Stimulated activated CD4-positive, alpha-beta T cell treated with anti-CD3 and anti-CD28 coated beads, Interleukin-4, amount 100 ng/mL, for 1 hour (primary cell): ENCODE measurements around the gene CCT3.
"Not testable (repeated sequence)": the region's sequence is repeated elsewhere in the genome, so short reads cannot be mapped to it uniquely, and the experiment has no call there.

Experiments used
- DNase-seq: peaks from one replicate; pipeline ENCODE4 v3.0.0-alpha.2; 2020

The CCT3 gene

GRCh38 chr1:156338180-156338976 is at the start of gene CCT3, which contains the start of gene TSACC:
Gene CCT3, minus strand, starts transcription at chr1:156338292. Its CDS starts 108 bp downstream, at chr1:156338184.
Gene TSACC, plus strand, starts transcription at chr1:156338526. Its CDS starts 1,232 bp downstream, at chr1:156339758.
- DNase-seq: peak; percentile 99

- DNase-seq: no peak
These were observed 49.7 kb upstream of the CCT3 start for GRCh38 chr1:156387870-156388173.

- DNase-seq: no peak
These were observed 49.1 kb upstream of the CCT3 start for GRCh38 chr1:156386949-156387869.

GRCh38 chr1:156386134-156386901 is 48.2 kb upstream of the CCT3 start:
- no peak for DNase-seq

GRCh38 chr1:156385534-156386031 is 47.5 kb upstream of the CCT3 start:
- peak; percentile 72 for DNase-seq

GRCh38 chr1:156384658-156385057 is 46.6 kb upstream of the CCT3 start:
- no peak for DNase-seq

GRCh38 chr1:156384007-156384406 is 45.9 kb upstream of the CCT3 start:
- no peak for DNase-seq

- DNase-seq: peak; percentile 65
These were observed 44.9 kb upstream of the CCT3 start for GRCh38 chr1:156383023-156383422.

- no peak for DNase-seq
These were observed 44.5 kb upstream of the CCT3 start for GRCh38 chr1:156382561-156382960.

GRCh38 chr1:156379420-156380165 is 41.5 kb upstream of the CCT3 start:
- no peak for DNase-seq

- no peak for DNase-seq
These were observed 40.5 kb upstream of the CCT3 start for GRCh38 chr1:156378557-156378956.

GRCh38 chr1:156376958-156377919 is 39.1 kb upstream of the CCT3 start:
- no peak for DNase-seq

- DNase-seq: no peak
These were observed 38.1 kb upstream of the CCT3 start for GRCh38 chr1:156376146-156376545.

- no peak for DNase-seq
These were observed 35.5 kb upstream of the CCT3 start for GRCh38 chr1:156373546-156373945.

- no peak for DNase-seq
These were observed 34.8 kb upstream of the CCT3 start for GRCh38 chr1:156372876-156373275.

GRCh38 chr1:156372265-156372586 is 34.1 kb upstream of the CCT3 start:
- DNase-seq: no peak

- no peak for DNase-seq
These were observed 33.6 kb upstream of the CCT3 start for GRCh38 chr1:156371553-156372264.

GRCh38 chr1:156369685-156370286 is 31.7 kb upstream of the CCT3 start:
- not testable (repeated sequence) for DNase-seq

- peak; percentile 24 for DNase-seq
These were observed 31.0 kb upstream of the CCT3 start, which contains the start of gene RHBG for GRCh38 chr1:156368889-156369684. Gene RHBG, plus strand, starts transcription at chr1:156369211. Its CDS starts 39 bp downstream, at chr1:156369250.
